NCI-H446 treated with DMSO at 0.1 percent for 48 hours (cell line): Measurements from ENCODE around the gene PPP1R9A.

Source experiments
- DNase-seq: peaks from one replicate; lab custom pipeline; 2025; lab: John Stamatoyannopoulos, UW

Gene PPP1R9A

GRCh38 chr7:95322396-95322795 is 415.0 kb downstream of the PPP1R9A start:
- no peak for DNase-seq

DNA sequence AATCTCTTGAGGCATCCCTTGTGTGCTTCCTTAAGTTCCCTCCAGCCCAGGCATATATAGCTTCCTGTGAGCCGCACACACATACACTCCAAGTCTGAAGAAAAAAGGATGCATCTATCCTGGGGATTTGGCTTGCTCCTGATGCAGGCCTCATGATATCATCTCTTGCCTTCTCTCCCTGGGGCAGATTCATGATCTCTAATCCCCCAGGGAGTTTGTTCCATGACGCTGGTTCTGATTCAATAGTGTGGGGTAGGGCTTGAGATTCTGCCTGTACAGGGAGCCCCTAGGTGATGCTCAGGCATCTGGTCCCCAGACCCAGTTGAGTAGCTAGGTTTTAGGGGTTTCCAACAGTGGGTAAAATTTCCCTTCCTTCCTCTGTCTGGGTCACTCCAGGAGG is 415.5 kb downstream of the PPP1R9A start:
- no peak for DNase-seq

DNA sequence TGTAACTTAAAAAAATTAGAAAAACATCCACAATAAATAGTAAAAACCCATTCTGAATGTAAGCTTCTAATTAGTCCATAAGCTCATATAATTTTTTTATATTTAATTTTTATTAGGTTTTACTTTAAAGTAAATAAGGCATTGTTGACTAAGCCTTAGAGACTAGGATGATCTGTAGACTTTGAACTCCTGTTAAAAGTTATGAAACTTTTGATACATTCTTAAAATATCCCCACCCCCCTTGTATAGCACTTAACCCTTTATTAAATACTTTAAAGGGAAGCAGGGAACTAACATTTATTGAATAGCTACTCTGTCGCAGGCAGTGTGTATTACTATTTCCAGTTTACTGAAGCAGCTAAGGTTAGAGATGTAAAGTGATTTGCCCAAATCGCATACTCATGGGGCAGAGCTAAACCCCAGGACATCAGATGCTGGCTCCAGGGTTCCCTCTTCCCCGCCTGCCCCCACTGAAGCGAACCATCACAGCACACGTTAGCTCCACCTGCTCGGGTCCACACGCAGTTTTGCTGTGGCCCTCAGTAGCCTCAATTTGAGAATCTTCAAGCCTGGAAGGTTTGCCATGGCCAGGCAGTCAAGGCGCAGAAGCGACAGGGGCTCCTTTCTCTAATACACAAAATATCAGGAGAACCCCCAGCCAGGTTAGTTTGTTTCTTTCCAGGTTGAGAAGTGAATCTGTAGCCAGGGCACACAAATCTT is 416.2 kb downstream of the PPP1R9A start:
- DNase-seq = no peak

GRCh38 chr7:95324431-95324830 is 417.0 kb downstream of the PPP1R9A start, which contains the start of gene PON1:
PON1 (minus strand) TSS chr7:95324532; CDS start chr7:95324475, 57 bp downstream.
- DNase-seq = no peak

DNA sequence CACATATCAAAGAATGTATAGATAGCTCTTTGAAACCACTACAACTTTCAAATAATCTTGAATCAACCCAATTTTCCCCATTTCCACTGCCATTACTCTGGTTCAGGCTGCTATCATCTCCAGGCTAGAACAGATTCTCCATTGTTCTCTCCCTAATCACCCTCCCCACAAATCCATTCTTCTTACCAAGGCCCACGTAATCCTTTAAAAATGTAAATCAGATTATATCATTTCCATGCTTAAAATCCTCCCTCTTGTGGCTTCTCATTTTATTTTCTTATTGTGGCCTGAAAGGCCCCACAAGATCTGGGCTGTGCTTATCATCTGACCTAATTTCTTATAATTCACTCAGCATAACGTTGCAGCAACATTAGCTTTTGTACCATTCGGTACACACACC is 420.0 kb downstream of the PPP1R9A start:
- DNase-seq = no peak

- no peak for DNase-seq
Measured at GRCh38 chr7:95330204-95330960, 423.0 kb downstream of the PPP1R9A start.

DNA sequence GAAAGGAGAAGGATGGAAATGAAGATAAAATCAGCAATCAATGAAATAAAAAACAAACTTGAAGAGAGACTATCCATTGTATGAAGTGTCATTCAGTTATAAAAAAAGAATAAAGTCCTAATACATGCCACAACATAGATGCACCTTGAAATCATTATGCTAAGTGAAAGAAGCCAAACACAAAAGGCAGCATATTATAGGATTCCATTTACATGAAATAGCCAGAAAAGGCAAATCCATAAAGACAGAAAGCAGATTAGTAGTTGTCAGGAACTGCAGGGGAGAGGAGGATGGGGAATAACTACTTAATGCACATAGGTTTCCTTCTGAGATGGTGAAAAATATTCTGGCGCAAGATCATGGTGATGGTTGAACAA is 423.6 kb downstream of the PPP1R9A start:
- DNase-seq = no peak

DNA sequence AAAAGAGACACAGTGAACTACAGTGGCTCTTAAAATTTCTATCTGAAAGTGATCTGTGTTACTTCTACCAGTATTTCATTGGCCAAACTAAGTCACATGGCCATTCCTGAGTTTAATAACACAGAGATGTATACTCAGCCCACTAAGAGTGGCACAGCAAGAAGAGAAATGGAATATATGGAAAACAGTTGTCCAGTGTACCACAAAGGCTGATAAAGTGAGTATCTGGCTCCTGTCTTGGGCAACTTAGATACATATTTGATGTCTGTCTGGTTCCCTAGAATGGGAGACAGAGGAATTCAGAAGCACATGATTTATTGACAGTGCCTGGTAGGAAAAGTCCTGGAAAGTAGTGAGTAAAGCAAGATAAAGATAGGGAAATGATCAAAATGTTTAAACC is 427.1 kb downstream of the PPP1R9A start:
- DNase-seq = no peak

DNA sequence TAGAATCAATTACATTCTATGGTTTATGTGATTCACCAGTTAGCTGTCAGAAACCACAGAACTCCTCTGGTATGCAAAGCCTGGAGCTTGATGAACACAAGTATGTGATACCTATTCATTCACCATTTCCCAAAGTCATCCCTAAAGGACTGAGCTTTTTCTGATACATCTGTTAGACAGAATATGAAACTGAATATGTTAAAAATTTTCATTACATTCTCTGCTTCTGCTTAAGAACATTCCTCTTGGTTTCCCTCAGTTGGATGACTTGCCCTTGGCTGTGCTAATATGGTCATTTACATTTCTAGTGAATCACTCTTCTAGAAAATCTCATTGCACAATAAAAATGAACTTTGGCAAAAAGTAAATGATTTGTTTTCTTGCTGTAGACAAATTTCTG is 427.7 kb downstream of the PPP1R9A start:
- no peak for DNase-seq

GRCh38 chr7:95338832-95339231 is 431.4 kb downstream of the PPP1R9A start:
- DNase-seq = no peak

DNA sequence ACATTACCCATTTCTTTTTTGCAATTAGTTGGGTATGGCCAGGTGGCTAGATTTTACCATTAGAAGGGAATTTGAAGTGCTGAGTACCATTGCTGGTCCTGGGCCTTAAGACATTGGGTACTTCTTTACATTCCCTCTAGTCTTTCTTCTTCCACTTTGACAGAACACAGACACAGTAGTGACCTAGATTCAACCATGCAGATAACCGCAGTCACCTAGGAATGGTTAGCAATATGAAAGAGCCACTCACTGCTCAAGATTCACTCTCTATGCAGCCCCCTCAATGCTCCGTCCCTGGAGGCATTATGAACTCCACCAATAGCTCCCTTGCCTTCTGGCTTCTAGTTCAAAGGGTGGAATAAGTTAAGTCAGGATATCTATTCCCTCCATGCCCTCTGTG is 433.1 kb downstream of the PPP1R9A start:
- no peak for DNase-seq

GRCh38 chr7:95342029-95342428 is 434.6 kb downstream of the PPP1R9A start:
- no peak for DNase-seq

DNA sequence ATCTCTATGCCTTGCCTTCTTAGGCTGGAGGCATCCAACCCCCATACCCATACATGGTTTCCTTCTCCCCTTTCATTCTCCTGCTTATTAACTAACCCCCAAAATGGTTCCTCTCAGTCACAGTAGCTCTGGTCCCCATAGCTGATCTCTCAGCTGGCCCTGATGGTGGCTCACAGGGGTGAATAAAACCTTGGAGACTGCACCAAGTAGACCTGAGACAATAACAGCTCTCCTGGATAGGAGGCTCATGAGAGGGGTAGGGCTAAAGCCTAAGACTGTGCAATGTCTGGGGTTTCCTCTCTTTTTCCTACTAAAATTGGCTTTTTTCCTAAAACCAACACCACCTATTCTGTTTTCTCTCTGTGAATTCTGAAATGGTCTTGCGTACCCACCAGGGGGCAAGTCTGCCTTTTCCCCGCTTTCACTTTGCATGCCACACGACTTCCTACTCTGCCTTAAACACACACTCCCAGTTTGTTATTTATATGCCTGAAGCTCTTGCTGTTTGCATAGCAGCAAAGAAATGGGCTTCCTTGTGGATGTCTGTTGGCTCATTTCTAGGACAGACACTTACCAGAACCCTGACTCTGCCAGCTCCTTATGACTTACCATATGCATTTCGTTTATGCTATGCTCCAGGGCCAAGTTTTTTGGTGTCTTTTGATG is 435.4 kb downstream of the PPP1R9A start:
- DNase-seq = no peak
